ENCODE measurements around the gene COL23A1. TPM values are rescaled to one million over a fixed set of nuclear protein-coding genes. Genes with fewer than 3 reads are reported as not detected.
A peak's percentile ranks its signal among the peaks of the same experiment; 100 is the strongest.

Gene COL23A1
- total and polyA plus RNA-seq, 4 donors: 0.36 to 1.5 (median 1.1) TPM; not detected in 1

DNA sequence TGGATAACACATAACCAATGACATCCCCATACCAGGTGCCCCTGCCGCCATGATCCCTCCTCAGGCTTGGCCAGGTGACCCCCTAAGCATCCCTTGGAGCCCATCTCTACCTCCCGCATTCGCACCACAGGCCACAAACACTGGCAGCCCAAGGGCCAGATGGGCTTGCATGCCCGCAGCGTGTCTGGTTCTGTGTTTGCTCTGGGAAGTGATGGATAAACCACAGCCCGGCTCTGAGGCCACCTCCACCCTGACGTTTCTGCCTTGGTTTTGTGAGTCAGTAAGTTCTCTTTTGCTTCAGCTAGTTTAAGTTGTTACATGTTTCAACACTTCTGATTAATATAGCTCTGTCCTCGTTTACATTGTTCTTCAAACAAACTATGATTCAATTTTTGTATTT lies 185.2 kb downstream of the COL23A1 start:
- no peak overlapping the region for H3K4me3 ChIP-seq (ENCODE audit: low read length in 2 of 2)
- intact Hi-C loops (cut with DNase I): no loop called here
- WGBS, 2 donors: 68 to 75% methylated on average over 8 of the region's 8 CpGs
- no peaks in the 10 kb centered on the region for H3K36me3 ChIP-seq (ENCODE audit: control insufficient read depth in 1 of 2, insufficient read depth in 2 of 2, low read length in 1 of 2)
- no peaks in the 10 kb centered on the region for H3K4me1 ChIP-seq (ENCODE audit: control insufficient read depth in 1 of 2, insufficient read depth in 2 of 2, low read length in 2 of 2)
- H3K27ac ChIP-seq (ENCODE audit: low read depth in 1 of 2, low read length in 2 of 2): no peak overlapping the region
- H3K9me3 ChIP-seq (ENCODE audit: control insufficient read depth, low read length): peaks cover 5% of the 10 kb centered on the region
- ATAC-seq (ENCODE audit: low FRiP score): no peak
- DNase-seq: peak; percentile 22 to 39
- no peaks in the 10 kb centered on the region for H3K27me3 ChIP-seq (ENCODE audit: control insufficient read depth in 1 of 2, insufficient read depth in 2 of 2, low read length in 1 of 2)

- no peaks in the 10 kb centered on the region for H3K4me1 ChIP-seq (ENCODE audit: control insufficient read depth in 1 of 2, insufficient read depth in 2 of 2, low read length in 2 of 2)
- intact Hi-C loops (cut with DNase I): no loop called here
- no peak overlapping the region for H3K4me3 ChIP-seq (ENCODE audit: low read length in 2 of 2)
- 96 to 97% methylated on average over 10 of the region's 10 CpGs for WGBS, 2 donors
- DNase-seq (peak; percentile 15 to 45), ATAC-seq (ENCODE audit: low FRiP score) (no peak)
- no peaks in the 10 kb centered on the region for H3K27me3 ChIP-seq (ENCODE audit: control insufficient read depth in 1 of 2, insufficient read depth in 2 of 2, low read length in 1 of 2)
- H3K36me3 ChIP-seq (ENCODE audit: control insufficient read depth in 1 of 2, insufficient read depth in 2 of 2, low read length in 1 of 2): no peaks in the 10 kb centered on the region
- no peak overlapping the region for H3K27ac ChIP-seq (ENCODE audit: low read depth in 1 of 2, low read length in 2 of 2)
- peaks cover 5% of the 10 kb centered on the region for H3K9me3 ChIP-seq (ENCODE audit: control insufficient read depth, low read length)
Observed at GRCh38 chr5:178403956-178404600, 186.1 kb downstream of the COL23A1 start.

- intact Hi-C loops (cut with DNase I): no loop called here
- H3K27ac ChIP-seq (ENCODE audit: low read depth in 1 of 2, low read length in 2 of 2): no peak overlapping the region
- no peak overlapping the region for H3K4me3 ChIP-seq (ENCODE audit: low read length in 2 of 2)
- H3K9me3 ChIP-seq (ENCODE audit: control insufficient read depth, low read length): peaks cover 5% of the 10 kb centered on the region
- DNase-seq (no peak), ATAC-seq (ENCODE audit: low FRiP score) (no peak)
- H3K27me3 ChIP-seq (ENCODE audit: control insufficient read depth in 1 of 2, insufficient read depth in 2 of 2, low read length in 1 of 2): no peaks in the 10 kb centered on the region
- H3K4me1 ChIP-seq (ENCODE audit: control insufficient read depth in 1 of 2, insufficient read depth in 2 of 2, low read length in 2 of 2): no peaks in the 10 kb centered on the region
- WGBS, 2 donors: 95 to 97% methylated on average over 8 of the region's 8 CpGs
- H3K36me3 ChIP-seq (ENCODE audit: control insufficient read depth in 1 of 2, insufficient read depth in 2 of 2, low read length in 1 of 2): no peaks in the 10 kb centered on the region
Observed at GRCh38 chr5:178403351-178403750, 186.8 kb downstream of the COL23A1 start.

GRCh38 chr5:178399701-178400095 lies 190.5 kb downstream of the COL23A1 start:
- Histone ChIP-seq H3K27me3 (ENCODE audit: control insufficient read depth in 1 of 2, insufficient read depth in 2 of 2, low read length in 1 of 2) (no peaks in the 10 kb centered on the region), H3K4me3 (ENCODE audit: low read length in 2 of 2) (no peak overlapping the region), H3K4me1 (ENCODE audit: control insufficient read depth in 1 of 2, insufficient read depth in 2 of 2, low read length in 2 of 2) (no peaks in the 10 kb centered on the region), H3K9me3 (ENCODE audit: control insufficient read depth, low read length) (no peaks in the 10 kb centered on the region), H3K36me3 (ENCODE audit: control insufficient read depth in 1 of 2, insufficient read depth in 2 of 2, low read length in 1 of 2) (no peaks in the 10 kb centered on the region), H3K27ac (ENCODE audit: low read depth in 1 of 2, low read length in 2 of 2) (no peak overlapping the region)
- ATAC-seq (ENCODE audit: low FRiP score) (no peak), DNase-seq (peak; percentile 11 to 34)
- WGBS, 2 donors: 56 to 65% methylated on average over 12 of the region's 12 CpGs
- intact Hi-C loops (cut with DNase I): no loop called here

DNA sequence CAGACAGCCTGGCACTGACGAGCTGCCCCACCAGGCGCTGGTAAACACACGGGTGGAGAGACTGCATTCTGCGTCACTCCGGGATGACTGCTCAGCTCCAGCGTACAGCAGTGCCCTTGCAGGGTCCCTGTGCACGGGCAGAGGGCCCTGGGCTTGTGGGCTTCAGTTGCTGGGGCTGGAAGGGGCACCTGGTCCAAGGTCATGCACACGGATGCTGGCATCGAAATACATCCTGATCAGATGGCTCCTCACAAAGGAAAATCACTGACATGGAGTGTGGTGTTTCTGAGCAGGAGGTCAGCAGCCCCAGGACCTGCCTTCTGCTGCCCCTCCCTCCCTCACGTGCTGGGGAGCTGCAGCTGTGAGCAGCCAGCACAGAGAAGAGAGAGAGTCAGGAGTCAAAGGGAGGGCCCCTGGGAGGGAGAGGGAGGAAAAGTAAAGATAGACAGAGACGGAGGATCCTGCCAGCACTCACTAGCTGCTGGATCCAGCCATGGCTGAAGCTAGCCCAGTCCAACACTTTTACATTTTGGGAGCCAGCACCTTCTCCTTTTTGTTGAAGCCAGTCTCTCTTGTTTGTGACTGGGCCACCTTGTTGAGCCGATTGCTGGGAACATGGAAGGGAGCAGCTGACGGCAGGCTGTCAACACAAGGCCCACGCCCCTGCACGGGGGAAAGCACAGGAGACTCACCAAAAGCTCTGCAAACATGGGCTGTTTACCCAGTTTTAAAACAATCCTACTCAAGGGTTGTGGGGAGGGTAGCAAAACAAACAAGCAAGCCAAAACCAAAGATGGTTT lies 191.1 kb downstream of the COL23A1 start:
- H3K27ac ChIP-seq (ENCODE audit: low read depth in 1 of 2, low read length in 2 of 2): no peak overlapping the region
- no peak overlapping the region for H3K4me3 ChIP-seq (ENCODE audit: low read length in 2 of 2)
- 62 to 64% methylated on average over 15 of the region's 15 CpGs for WGBS, 2 donors
- H3K27me3 ChIP-seq (ENCODE audit: control insufficient read depth in 1 of 2, insufficient read depth in 2 of 2, low read length in 1 of 2): no peaks in the 10 kb centered on the region
- no peaks in the 10 kb centered on the region for H3K4me1 ChIP-seq (ENCODE audit: control insufficient read depth in 1 of 2, insufficient read depth in 2 of 2, low read length in 2 of 2)
- DNase-seq (peak; percentile 23 to 38), ATAC-seq (ENCODE audit: low FRiP score) (no peak)
- no peaks in the 10 kb centered on the region for H3K9me3 ChIP-seq (ENCODE audit: control insufficient read depth, low read length)
- intact Hi-C loops (cut with DNase I): no loop called here
- H3K36me3 ChIP-seq (ENCODE audit: control insufficient read depth in 1 of 2, insufficient read depth in 2 of 2, low read length in 1 of 2): no peaks in the 10 kb centered on the region

DNA sequence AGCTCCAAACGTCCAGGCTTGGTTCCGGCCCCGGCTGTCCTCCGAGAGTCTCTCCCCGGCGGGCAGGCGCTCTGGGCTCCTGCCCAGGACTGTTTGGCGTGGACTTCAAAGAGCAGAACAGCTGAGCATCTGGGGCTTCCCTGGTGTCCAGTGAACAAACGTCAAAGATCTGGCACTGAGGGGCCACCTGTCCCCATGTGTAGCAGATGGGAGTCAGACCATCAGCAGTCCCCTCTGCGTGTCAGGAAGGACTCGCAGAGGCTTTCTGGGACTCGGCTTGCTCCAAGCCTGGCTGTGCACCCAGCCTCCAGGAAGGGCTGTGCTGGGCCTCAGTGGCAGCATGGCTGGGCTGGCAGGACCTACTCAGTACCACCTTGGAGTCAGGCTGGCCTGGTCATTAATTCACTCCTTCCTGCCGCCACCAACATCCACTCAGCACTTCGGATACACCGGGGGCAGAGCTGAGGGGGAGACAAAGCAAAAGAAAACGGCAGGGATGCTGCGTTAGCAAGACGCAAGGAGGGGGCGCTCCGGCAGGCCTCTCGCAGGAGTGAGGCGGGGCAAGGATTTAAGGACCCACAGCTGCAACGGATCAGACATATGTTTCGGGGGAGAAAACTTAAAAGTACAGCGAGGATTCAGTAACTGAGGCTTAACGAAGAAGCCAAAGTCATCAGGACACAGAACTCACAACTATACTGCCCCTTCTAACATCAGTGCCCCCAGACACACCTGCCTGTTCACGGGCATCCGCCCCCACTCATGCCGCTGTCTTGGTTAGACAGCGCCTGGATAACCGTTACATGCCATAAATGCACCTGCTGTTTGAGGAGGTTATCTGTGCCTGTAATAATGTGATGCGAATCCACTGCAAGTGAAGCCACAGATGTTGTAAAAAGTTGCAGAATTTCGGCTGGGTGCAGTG lies 193.1 kb downstream of the COL23A1 start:
- peak; percentile 39 to 44 for DNase-seq
- 69 to 71% methylated on average over 30 to 33 of the region's 33 CpGs for WGBS, 2 donors

GRCh38 chr5:178394074-178394473 lies 196.1 kb downstream of the COL23A1 start:
- Histone ChIP-seq H3K27me3 (ENCODE audit: control insufficient read depth in 1 of 2, insufficient read depth in 2 of 2, low read length in 1 of 2) (no peaks in the 10 kb centered on the region), H3K27ac (ENCODE audit: low read depth in 1 of 2, low read length in 2 of 2) (no peak overlapping the region), H3K9me3 (ENCODE audit: control insufficient read depth, low read length) (no peaks in the 10 kb centered on the region), H3K36me3 (ENCODE audit: control insufficient read depth in 1 of 2, insufficient read depth in 2 of 2, low read length in 1 of 2) (no peaks in the 10 kb centered on the region), H3K4me1 (ENCODE audit: control insufficient read depth in 1 of 2, insufficient read depth in 2 of 2, low read length in 2 of 2) (no peaks in the 10 kb centered on the region), H3K4me3 (ENCODE audit: low read length in 2 of 2) (no peak overlapping the region)
- DNase-seq (peak; percentile 32 to 72), ATAC-seq (ENCODE audit: low FRiP score) (no peak)
- intact Hi-C loops (cut with DNase I): no loop called here
- 94 to 100% methylated on average over 3 of the region's 3 CpGs for WGBS, 2 donors

More for the DNA sequence above, 193.1 kb downstream of the COL23A1 start:
- H3K36me3 ChIP-seq (ENCODE audit: control insufficient read depth in 1 of 2, insufficient read depth in 2 of 2, low read length in 1 of 2): no peaks in the 10 kb centered on the region
- intact Hi-C loops (cut with DNase I): no loop called here
- H3K9me3 ChIP-seq (ENCODE audit: control insufficient read depth, low read length): no peaks in the 10 kb centered on the region
- no peak overlapping the region for H3K27ac ChIP-seq (ENCODE audit: low read depth in 1 of 2, low read length in 2 of 2)
- H3K4me1 ChIP-seq (ENCODE audit: control insufficient read depth in 1 of 2, insufficient read depth in 2 of 2, low read length in 2 of 2): no peaks in the 10 kb centered on the region
- H3K27me3 ChIP-seq (ENCODE audit: control insufficient read depth in 1 of 2, insufficient read depth in 2 of 2, low read length in 1 of 2): no peaks in the 10 kb centered on the region
- ATAC-seq (ENCODE audit: low FRiP score): no peak
- no peak overlapping the region for H3K4me3 ChIP-seq (ENCODE audit: low read length in 2 of 2)

DNA sequence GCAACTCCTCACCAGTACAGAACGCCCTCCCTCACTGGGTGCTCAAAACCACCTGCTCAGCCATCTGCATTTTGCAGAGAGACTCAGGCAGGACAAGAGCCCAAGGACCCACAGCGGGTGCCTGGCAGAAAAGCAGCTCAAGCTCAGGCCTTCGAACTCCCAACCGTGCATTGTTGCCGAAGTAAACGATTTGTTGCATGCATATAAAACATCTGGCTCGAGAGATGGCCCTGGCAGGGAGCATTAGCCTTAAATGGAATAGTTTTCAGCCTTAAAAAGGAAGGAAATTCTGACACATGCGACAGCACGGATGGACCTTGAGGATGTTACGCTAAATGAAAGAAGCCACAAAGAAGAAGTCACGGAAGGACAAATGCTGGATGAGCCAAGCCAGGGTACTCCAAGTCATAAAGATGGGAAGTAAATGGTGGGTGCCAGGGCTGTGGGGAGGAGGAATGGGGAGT lies 197.2 kb downstream of the COL23A1 start:
- H3K4me1 ChIP-seq (ENCODE audit: control insufficient read depth in 1 of 2, insufficient read depth in 2 of 2, low read length in 2 of 2): no peaks in the 10 kb centered on the region
- ATAC-seq (ENCODE audit: low FRiP score) (no peak), DNase-seq (peak; percentile 32 to 48)
- no peaks in the 10 kb centered on the region for H3K36me3 ChIP-seq (ENCODE audit: control insufficient read depth in 1 of 2, insufficient read depth in 2 of 2, low read length in 1 of 2)
- H3K9me3 ChIP-seq (ENCODE audit: control insufficient read depth, low read length): no peaks in the 10 kb centered on the region
- no peak overlapping the region for H3K4me3 ChIP-seq (ENCODE audit: low read length in 2 of 2)
- no peaks in the 10 kb centered on the region for H3K27me3 ChIP-seq (ENCODE audit: control insufficient read depth in 1 of 2, insufficient read depth in 2 of 2, low read length in 1 of 2)
- no peak overlapping the region for H3K27ac ChIP-seq (ENCODE audit: low read depth in 1 of 2, low read length in 2 of 2)
- intact Hi-C loops (cut with DNase I): no loop called here
- 90% methylated on average over 11 of the region's 11 CpGs for WGBS, 2 donors
